NCI-H146 treated with DMSO at 0.1 percent for 48 hours (cell line): ENCODE measurements around the gene DLGAP5.
A peak's percentile ranks its signal among the peaks of the same experiment; 100 is the strongest.

Experiments used
- DNase-seq: peaks from one replicate; lab custom pipeline; 2025; ENCODE audit not compliant: unreplicated experiment; lab: John Stamatoyannopoulos, UW

DLGAP5 gene

DNA sequence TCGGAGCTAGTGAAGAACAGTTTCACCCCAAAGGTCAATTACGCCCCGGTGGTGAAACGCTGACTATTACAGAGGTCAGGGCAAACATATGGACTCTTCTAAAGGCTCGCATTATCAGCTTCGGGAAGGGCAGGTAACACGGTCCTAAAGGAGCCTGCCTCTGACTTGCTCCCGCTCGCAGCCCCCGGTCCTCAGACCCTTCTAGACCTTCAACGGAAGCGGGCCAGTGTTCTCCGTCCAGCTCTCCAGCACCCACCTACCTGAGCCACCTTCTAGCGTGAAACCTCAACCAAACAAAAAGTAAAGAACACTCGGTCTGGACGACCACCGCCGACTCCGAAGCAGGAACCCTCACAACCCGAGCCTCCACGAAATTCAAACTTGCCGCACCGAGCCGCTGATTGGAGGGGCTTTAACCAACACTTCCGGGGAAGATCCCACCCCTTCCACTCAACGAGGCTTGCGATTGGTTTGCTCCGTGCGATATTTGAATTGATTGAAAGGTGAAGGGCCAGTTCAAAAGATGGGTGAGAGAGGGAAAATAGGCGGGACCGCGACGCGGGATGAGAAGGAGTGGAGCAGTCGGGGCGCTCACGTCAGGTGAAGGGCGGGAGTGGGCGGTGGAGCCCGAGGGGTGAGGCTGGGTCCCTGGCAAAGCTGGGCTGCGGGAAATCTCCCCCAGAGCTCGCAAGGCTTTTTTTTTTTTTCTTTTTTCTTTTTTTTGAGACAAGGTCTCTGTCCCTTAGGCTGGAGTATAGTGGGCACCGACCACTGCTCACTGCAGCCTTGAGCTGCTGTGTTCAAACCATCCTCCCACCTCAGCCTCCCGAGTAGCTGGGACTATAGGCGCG lies at the start of gene DLGAP5:
DLGAP5 (minus strand) TSS at position 383 of the 851 bp plus-strand sequence. CDS start 2,406 bp downstream, outside the sequence.
- peak; percentile 97 for DNase-seq

- DNase-seq: no peak
Measured at GRCh38 chr14:55240526-55241178, 49.3 kb upstream of the DLGAP5 start.

- no peak for DNase-seq
Measured at GRCh38 chr14:55239320-55239719, 47.9 kb upstream of the DLGAP5 start.

DNA sequence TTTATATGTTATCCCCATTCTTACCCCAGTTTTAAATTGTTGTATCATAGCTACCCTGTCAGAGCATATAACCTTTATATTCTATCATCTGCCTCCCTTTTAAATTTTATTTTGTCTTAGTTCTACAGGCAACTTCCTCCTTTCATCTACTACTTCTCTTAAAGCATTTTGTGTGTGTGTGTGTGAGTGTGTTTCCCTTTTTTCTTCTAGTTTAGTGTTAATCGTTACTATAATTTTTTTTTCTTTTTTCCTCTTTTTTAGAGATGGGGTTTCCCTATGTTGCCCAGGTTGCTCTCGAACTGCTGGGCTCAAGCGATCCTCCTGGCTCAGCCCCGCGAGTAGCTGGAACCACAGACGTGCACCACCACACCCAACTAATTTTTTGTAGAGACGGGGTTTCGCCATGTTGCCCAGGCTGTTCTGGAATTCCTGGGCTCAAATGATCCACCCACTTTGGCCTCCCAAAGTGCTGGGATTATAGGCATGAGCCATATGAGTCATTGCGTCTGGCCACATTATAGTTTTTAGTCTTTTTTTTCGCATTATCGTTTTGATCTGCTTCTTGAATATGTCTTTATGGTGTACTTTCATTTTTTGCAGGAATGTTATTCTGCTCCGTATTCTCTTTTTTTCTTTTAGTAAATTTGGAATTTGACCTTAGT lies 46.8 kb upstream of the DLGAP5 start:
- no peak for DNase-seq

DNA sequence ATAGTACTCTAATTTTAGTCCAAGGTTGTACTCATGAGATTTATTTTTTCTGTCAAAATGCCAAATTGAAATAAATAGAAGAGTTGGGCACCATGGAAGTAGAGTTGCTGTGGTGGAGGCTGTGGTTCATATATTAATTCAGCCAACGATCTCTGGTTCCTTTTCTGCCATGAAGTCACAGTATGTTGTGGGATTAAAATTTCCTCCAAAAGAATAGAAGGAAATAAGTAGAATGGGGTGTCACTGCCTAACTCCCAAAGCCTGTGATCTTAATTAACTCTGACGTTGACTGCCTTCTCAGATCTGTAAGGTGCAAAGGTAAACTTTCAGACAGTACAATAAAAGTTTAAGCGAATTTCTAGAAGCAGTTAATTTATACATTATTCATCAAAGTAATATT lies 42.2 kb upstream of the DLGAP5 start:
- DNase-seq: no peak

DNA sequence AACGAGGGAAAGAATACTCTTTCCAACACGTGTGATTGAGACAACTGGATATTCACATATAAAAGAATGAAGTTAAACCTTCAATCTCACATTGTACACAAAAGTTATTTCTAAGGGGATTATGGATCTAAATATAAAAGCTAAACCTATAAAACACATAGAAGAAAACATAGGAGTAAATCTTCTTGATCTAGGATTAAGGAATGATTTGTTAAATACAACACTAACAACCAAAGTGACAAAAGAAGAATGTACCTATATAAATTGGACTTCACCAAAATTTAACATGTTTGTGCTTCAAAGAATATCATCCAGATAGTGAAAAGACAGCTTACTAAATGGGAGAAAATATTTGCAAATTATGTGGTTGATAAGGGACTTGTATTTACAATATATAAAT lies 36.9 kb upstream of the DLGAP5 start:
- no peak for DNase-seq

DNA sequence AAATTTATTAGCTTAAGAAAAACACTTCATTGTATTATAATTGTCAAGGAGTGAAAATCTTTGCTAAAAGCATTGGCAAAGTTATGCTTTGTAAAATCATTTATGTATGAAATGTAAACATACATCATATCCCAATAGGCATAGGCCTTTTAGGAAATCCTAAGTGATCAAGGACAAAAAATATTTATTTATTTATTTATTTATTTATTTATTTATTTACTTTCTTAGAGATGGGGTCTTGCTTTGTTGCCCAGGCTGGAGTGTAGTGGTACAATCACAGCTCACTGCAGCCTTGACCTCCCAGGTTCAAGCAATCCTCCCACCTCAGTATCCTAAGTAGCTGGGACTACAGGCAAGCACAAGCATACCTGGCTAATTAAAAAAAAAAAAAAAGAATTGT lies 32.0 kb upstream of the DLGAP5 start:
- DNase-seq: no peak

DNA sequence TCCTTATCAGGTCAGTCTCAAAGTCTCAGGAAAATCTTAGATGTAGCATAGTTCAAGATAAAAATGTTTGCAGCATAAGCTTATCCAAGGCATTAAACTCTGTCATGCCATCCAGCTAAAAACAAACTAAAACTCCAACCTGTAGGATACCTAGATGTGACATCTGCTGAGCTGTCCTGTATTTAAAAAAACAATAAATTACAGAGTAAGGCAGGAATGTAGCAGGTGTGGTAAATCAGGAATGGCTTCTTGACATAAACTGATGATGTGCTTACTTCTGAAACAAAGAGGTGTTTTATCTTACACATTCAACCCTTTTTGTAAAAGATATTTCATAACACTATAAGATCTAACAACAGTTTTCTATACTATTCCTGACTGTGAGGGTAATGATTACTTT lies 30.6 kb upstream of the DLGAP5 start:
- no peak for DNase-seq

DNA sequence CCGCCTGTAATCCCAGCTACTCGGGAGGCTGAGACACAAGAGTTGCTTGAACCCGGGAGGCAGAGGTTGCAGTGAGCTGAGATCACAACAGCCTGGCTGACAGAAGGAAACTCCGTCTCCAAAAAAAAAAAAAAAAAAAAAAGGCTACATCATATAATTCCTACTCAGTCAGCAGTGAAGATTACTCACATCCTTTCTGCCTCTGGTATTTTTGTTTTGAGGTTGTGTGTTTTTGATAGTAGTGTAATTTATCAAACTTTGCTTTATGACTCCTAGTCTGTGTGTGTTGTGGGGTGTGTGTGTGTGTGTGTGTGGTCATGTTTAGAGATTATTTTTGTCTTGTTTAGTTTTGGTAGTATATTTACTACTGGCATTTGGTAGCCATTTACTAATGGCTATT lies 29.8 kb upstream of the DLGAP5 start:
- DNase-seq: no peak

GRCh38 chr14:55220230-55220629 lies 28.8 kb upstream of the DLGAP5 start:
- DNase-seq: no peak

DNA sequence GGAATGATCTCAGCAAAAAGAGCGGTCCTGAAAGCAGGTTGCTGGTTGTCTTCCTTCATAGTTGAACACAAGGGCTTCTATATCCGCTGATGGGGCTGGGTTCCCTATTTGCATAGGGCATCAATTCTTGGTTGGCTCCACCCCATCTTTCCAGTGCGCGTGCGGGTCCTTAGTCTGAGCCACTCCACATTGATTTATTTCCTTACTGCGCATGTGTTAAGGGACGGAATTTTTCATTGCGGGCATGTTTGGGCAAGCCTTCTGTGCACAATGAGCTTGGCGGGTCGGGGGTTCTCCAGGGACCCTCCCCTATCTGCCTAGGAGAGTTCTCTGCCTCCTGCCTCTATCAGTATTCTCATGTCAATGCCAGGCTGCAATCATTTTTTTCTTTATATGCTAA lies 21.2 kb upstream of the DLGAP5 start:
- peak; percentile 21 for DNase-seq

DNA sequence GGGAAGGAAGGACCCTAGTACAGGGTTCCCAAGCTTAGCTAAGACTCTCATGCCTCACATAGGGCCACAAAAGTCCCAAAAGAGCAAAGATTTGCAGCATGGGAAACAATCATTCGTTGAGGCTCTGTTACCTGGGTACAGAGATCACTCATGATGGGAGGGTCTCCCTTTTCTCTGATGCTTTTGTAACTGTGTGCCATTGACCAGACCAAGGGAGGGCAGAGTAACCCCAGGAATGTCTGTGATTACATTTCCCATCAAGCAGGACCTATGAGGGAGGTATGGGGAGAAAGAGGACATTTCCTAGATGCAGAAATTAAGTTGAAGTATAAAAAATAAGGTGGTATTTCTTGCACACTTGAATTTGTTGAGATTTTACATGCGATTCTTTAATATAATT lies 16.4 kb upstream of the DLGAP5 start:
- no peak for DNase-seq

DNA sequence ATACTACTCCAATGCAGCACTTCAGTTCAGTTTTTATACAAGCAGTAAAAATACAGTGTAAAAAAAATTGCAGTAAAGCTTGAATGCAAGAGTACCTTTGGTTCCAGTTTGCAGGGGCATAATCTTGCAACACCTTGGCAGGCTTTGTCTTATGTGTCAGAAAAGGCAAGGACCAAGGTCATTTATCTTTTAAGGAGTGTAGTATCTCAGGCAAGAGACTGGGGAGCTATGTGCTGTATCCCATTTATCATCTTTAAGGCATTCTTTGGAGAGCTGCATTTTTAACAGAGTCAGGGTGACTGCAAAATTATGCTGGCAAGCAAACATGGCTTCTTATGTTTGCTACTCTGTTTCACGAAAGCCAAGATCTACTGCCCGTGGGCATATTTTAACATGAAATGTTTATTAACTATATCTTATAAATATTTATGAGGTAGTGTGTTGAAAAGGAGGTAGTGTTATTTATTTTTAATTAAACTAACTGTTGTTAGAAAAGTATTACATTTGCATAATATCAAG lies 14.8 kb upstream of the DLGAP5 start:
- DNase-seq: no peak

DNA sequence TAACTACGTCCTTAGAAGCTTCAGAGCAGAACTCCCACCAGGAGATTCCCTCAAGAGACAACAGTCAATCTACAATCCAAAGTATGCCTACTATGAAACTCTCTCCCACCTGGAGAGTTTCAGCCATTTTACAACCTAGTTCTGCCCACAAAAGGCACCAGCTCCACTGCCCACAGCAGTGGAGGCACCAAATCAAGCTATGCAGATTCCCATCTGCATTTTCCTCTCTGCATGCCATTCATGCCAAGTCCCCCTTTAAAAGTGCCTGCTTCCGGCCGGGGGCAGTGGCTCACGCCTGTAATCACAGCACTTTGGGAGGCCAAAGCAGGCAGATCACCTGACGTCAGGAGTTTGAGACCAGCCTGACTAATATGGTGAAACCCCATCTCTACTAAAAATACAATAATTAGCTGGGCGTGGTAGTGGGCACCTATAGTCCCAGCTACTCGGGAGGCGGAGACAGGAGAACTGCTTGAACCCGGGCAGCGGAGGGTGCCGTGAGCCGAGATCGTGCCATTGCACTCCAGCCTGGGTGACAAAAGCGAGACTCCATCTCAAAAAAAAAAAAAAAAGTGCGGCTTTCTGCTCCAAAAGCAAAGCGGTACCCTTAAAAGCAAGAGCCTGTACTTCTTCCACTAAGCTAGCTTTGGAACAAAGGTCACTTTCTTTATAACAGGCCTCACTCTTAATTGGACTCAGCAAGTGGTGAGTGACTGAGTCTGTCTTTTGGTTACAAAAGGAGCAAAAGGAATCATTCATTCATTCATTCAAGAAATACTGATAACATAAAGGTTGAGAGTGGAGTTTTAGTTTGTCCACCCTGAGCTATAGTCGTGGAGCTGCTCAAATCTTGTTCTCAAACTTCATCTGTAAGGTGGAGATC lies 10.1 kb upstream of the DLGAP5 start:
- DNase-seq: no peak

DNA sequence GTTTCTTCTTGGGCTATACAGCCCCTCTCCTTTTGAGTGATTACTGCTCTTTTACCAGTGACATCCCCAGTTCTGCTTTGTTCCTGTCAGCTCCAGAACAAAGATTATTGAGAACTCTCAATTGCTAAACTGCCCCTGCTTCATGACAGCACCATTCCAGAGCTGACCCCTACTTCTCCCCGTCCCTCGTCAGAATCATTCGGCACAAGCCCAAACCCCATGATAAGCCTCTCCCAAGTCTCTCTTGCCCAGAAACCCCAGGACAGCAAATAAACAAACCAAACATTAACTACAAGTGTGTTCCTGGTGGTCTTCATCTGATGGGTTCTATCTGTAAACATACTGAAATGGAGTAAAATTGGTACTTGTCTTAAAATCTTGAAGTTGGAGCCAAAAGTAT lies 9.3 kb upstream of the DLGAP5 start:
- no peak for DNase-seq

DNA sequence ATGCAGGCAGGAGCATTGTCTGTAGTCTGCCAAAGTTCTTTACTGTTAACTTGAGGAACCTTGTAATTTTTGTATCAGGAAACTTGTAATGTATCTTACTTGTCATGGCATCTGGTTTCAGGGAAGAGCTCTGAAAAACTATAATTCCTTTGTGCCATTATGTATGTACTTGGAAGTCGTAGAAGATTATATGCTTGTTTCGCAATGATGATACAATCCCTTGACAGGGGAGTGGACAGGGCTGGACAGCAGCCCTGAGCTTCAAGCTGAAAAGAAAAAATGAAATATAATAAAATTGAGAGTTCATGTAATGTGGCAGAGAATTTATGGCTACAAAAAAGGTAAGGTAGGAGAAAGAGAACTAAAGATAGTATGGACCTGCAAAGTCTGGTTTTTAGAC lies 7.4 kb upstream of the DLGAP5 start:
- DNase-seq: no peak

- DNase-seq: no peak
Measured at GRCh38 chr14:55194656-55195355, 3.4 kb upstream of the DLGAP5 start.

GRCh38 chr14:55192054-55192621 lies 753 bp upstream of the DLGAP5 start:
- no peak for DNase-seq

DNA sequence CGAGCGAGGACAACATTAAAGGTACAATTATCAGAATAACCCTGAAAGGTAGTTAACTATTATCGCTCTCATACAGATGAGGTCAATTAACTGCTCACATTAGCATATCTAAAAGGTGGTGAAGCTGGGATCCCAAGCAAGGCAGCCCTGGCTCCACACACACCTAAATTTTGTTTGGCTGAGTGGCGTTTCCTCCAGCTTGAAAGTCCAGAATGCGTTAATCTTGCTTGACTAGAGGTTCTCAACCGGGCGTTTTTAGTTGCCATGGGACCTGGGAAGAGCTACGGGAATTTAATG lies 531 bp downstream of the DLGAP5 start:
- no peak for DNase-seq

DNA sequence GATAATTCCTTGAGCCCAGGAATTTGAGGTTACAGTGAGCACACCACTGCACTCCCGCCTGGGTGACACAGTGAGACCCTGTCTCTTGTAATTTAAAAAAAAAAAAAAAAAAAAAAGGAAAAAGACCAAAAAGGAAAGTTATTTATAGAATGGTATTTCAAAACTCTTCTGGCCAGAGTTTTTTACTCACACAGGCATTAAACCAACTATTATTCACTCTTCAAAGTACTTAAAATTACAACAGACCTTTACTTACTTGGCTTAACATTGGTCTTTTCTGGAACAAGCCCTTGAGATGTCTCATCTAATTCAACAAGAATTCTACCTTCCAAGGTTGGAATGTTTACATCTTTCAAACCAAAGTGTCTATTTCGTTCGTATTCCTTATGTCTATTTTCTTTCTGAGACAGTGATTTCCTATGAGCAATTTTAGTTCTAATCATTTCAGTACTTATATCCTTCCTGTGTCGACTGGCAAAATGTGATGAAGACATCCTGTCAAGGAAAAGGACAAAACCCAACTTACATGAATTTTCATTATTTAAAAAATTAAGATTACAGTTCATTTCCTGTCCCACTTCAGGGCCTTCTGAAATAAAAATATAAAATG lies 2.6 kb downstream of the DLGAP5 start:
- DNase-seq: no peak
